ENCODE results near the gene TMSB4Y.

The TMSB4Y gene

GRCh38 chrY:13754661-13755060 lies 51.0 kb downstream of the TMSB4Y start:
- POLR2A ChIA-PET: no interaction called here
- TF ChIP-seq ZNF274 (IDR thresholded peaks at IDR 0.05; ENCODE audit: low read length) (no peak), ZNF274 (tag by site-specific recombination; IDR thresholded peaks at IDR 0.05; ENCODE audit: borderline replicate concordance) (no peak), KLF1 (tag by site-specific recombination; IDR thresholded peaks at IDR 0.05) (no peak), ZNF600 (tag by site-specific recombination; IDR thresholded peaks at IDR 0.05) (no peak), ZNF677 (tag by site-specific recombination; IDR thresholded peaks at IDR 0.05) (no peak), ZNF10 (tag by site-specific recombination; IDR thresholded peaks at IDR 0.05) (no peak), TRIM28 (IDR thresholded peaks at IDR 0.05; ENCODE audit: borderline replicate concordance, low read length) (no peak), ZNF140 (tag by site-specific recombination; IDR thresholded peaks at IDR 0.05) (no peak), IKZF3 (tag by site-specific recombination; IDR thresholded peaks at IDR 0.05) (no peak), ATF2 (tag by site-specific recombination; IDR thresholded peaks at IDR 0.05; ENCODE audit: low read depth) (no peak), PRDM6 (tag by site-specific recombination; IDR thresholded peaks at IDR 0.05) (no peak), ZNF146 (tag by site-specific recombination; IDR thresholded peaks at IDR 0.05) (no peak), ZNF621 (tag by site-specific recombination; IDR thresholded peaks at IDR 0.05) (no peak)
- CTCF ChIA-PET: no interaction called here
- no peak overlapping the region for H3K27ac ChIP-seq (ENCODE audit: extremely low read depth, low read depth, low read length)
- no peaks in the 10 kb centered on the region for H3K4me1 ChIP-seq (ENCODE audit: control insufficient read depth, insufficient read depth, low read length)
- no peak overlapping the region for H3K4me3 ChIP-seq (ENCODE audit: low read depth, low read length)
- no peaks in the 10 kb centered on the region for H3K9me3 ChIP-seq (ENCODE audit: control insufficient read depth, insufficient read depth, low read depth, low read length)
- no peaks in the 10 kb centered on the region for H3K36me3 ChIP-seq (ENCODE audit: control insufficient read depth in 2 of 2, insufficient read depth in 1 of 2, low read length in 2 of 2)

Data from HEK293 (cell line).